Erythroblast (primary cell): Measurements from ENCODE around the gene MICU2.

Source experiments
- GATA1 ChIP-seq: IDR thresholded peaks from 2 replicates; pipeline ENCODE4 v1.6.1; 2011; ENCODE audit warnings: low read depth, mild to moderate bottlenecking, control low read depth, low read length, moderate library complexity
- POLR2A ChIP-seq: IDR thresholded peaks from 2 replicates; pipeline ENCODE4 v1.6.1; 2011; ENCODE audit warnings: mild to moderate bottlenecking, low read length

DNA sequence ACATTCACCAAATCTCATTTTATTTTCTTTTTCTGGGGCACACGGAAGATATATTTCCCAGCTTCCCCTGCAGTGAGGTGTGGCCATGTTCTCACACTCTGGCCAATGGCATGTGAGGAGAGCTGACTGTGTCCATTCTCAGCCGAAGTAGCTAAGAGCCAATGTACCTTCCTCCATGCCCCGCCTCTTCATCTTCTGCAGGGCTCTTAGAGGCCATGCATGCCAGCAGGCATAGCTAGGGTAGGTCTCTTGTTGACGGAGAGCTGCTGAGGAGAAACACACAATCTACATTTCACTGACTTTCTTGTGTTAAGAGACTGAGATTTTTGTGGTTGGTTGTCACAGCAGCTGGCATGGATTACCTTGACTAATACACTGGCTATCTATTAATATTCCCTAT, 9.8 kb upstream of the MICU2 start:
- TF ChIP-seq POLR2A (no peak), GATA1 (no peak)
